Psoas muscle (tissue), 8 donors: ENCODE measurements around the gene FURIN. TPM values are rescaled to one million over a fixed set of nuclear protein-coding genes. Genes with fewer than 3 reads are reported as not detected.

Source experiments
- ATAC-seq, 4 donors: fragments of 200-7000 bp; cut with Tn5 transposase; one replicate each; pipeline ENCODE4 v1.9.1; 2020; ENCODE audit warnings: moderate library complexity in 3 of 4, mild to moderate bottlenecking in 2 of 4
- DNase-seq, 2 donors: peaks; one replicate each; pipeline ENCODE4 v3.0.0-alpha.2; 2020
- H3K27ac ChIP-seq: fragments of 200-600 bp; one replicate; pipeline ENCODE4 v1.8.0; 2022
- H3K27me3 ChIP-seq, 3 donors: fragments of 200-600 bp in 1 of 3; one replicate each; pipeline versions ENCODE4 v1.6.1 to v1.8.0; 2013 to 2022; ENCODE audit warnings: low read length in 2 of 3, mild to moderate bottlenecking in 2 of 3, moderate library complexity in 1 of 3; ENCODE audit not compliant: insufficient read depth in 3 of 3
- H3K36me3 ChIP-seq, 2 donors: fragments of 200-600 bp in 1 of 2; one replicate each; pipeline versions ENCODE4 v1.6.1 to v1.8.0; 2013 to 2022; ENCODE audit warnings: low read depth in 1 of 2, mild to moderate bottlenecking in 1 of 2, moderate library complexity in 1 of 2; ENCODE audit not compliant: insufficient read depth in 1 of 2
- H3K4me1 ChIP-seq: fragments of 200-600 bp; one replicate; pipeline ENCODE4 v1.8.0; 2022
- H3K4me3 ChIP-seq: fragments of 200-600 bp; one replicate; pipeline ENCODE4 v1.8.0; 2022; ENCODE audit warnings: mild to moderate bottlenecking
- H3K9me3 ChIP-seq: fragments of 200-600 bp; one replicate; pipeline ENCODE4 v1.8.0; 2022
- WGBS, 3 donors: extraction: QIAGEN DNeasy Blood & Tissue Kit; methylation state at CpG; one replicate each; pipeline versions ENCODE4 v1.1.6 to v1.1.7; 2013; 5-methylcytosine and 5-hydroxymethylcytosine counted together
- intact Hi-C, 2 donors: fragments of 100-400 bp; cut with DNase I; formaldehyde crosslinking; loops; one replicate each; pipeline versions ENCODE4 v1.11.0 to v1.14.2; 2022
- polyA plus RNA-seq, 3 donors: library from polyadenylated mRNA; stranded (reverse); fragments of 200-250 nt; gene quantifications; one replicate each; pipeline ENCODE4 v1.2.3, GENCODE V29; 2013
- total RNA-seq, 4 donors: library from RNA; stranded (reverse); fragmentation: NEBNext Ultra II Directional in 2 of 4; extraction: Animal tissue kit (Norgen Biotek cat#: 25700) in 2 of 4; gene quantifications; one replicate each; pipeline versions ENCODE4 v1.2.1 to v1.2.4, GENCODE V29; 2021 to 2023
- TF ChIP-seq, protein P1 (sequence below): fragments of 200-600 bp; IDR thresholded peaks from one replicate; pipeline ENCODE4 v1.8.0; 2022; ENCODE audit warnings: antibody characterized with exemption
- donor health status: healthy with polysubstance abuse.
- donor health status: DM: no; HTN: no; CAD: no; lungs with moderate emphysema.
- donor health status: Bipolar disorder and iron deficiency.
- donor health status: healthy.
- donor health status: DM: yes; HTN: yes; CAD: no.
- donor health status: DM: no; HTN: no; CAD: no.
- donor health status: DM: no; HTN: no; CAD: no.
- donor health status: DM: yes; HTN: yes; CAD: no.

The FURIN gene
- total and polyA plus RNA-seq, 7 donors = 27.2 to 99.3 (median 49.6) TPM

DNA sequence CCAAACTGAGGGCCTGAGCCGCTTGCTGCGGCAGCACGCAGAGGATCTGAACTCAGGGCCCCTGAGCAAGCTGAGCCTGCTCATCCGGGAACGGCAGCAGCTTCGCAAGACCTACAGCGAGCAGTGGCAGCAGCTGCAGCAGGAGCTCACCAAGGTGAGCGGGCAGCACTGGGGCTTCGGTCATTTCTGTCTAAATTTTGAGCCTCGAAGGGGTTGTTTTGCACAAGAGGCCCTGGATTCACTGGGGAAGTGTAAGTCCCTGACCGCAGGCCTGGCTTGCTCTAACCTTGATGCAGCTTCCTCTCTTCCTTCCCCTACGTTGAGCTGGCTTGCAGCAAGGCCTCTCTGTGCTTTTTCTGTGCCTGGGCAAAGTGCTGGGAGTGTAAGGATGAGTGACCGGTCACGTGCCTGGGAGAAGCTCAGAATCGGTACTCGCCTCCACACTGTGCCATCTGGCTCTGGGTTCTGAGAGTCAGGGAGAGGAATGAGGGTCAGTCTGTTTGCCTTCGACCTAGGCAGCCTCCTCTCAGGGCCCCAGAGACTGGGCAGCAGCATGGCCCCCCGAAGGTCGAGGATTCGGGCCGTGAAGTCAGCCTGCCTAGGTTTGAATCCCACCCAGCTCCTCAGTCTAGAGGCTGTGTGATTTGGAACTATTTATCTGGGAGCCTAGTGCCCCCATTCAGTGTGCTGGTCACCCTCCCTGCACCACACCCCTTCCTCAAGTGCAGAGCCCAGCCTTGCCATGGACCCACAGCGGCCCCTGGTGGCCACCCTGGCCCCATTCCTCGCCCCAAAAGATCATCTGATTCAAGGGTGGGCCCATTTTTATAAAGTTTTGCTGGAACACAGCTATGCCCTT lies 17.3 kb downstream of the FURIN start:
- ATAC-seq = peak; percentile 56 to 81 (median 70)
- Histone ChIP-seq H3K4me3 (peak overlapping the region; percentile 69), H3K36me3 (peaks cover 0 to 38% of the 10 kb centered on the region in 2 donors), H3K27ac (no peak overlapping the region), H3K4me1 (peaks cover 12% of the 10 kb centered on the region), H3K9me3 (no peaks in the 10 kb centered on the region), H3K27me3 (no peaks in the 10 kb centered on the region)
- WGBS, 3 donors = 54 to 57% (median 55%) methylated on average over 21 to 23 of the region's 23 CpGs
- peak; percentile 80 to 88 for DNase-seq
- TF ChIP-seq, protein P1, sequence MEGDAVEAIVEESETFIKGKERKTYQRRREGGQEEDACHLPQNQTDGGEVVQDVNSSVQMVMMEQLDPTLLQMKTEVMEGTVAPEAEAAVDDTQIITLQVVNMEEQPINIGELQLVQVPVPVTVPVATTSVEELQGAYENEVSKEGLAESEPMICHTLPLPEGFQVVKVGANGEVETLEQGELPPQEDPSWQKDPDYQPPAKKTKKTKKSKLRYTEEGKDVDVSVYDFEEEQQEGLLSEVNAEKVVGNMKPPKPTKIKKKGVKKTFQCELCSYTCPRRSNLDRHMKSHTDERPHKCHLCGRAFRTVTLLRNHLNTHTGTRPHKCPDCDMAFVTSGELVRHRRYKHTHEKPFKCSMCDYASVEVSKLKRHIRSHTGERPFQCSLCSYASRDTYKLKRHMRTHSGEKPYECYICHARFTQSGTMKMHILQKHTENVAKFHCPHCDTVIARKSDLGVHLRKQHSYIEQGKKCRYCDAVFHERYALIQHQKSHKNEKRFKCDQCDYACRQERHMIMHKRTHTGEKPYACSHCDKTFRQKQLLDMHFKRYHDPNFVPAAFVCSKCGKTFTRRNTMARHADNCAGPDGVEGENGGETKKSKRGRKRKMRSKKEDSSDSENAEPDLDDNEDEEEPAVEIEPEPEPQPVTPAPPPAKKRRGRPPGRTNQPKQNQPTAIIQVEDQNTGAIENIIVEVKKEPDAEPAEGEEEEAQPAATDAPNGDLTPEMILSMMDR = peak; percentile 98
- intact Hi-C loops = loop anchor here (1.0 to 5.0 kb wide), 4 partner anchors 168 to 237 kb away; partner anchors contain the start of gene BLM (in 1 of the 2)

DNA sequence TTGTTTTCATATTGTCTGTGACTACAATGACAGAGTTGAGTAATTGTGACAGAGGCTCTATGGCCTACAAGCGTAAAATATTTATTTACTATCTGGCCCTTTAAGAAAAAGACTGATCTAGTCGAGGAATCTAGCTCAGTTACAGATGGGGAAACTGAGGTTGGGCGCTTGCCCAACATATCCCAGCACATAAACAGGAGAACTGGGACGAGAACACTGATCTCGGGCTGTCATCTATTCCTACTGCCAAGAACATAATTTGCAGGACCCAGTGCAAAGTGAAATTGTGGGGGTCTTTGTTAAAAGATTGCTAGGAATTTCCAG lies 17.9 kb downstream of the FURIN start:
- Histone ChIP-seq H3K4me1 (peaks cover 12% of the 10 kb centered on the region), H3K9me3 (no peaks in the 10 kb centered on the region), H3K27me3 (no peaks in the 10 kb centered on the region), H3K27ac (no peak overlapping the region), H3K4me3 (no peak overlapping the region), H3K36me3 (peaks cover 0 to 34% of the 10 kb centered on the region in 2 donors)
- no peak for ATAC-seq
- WGBS, 3 donors = 26 to 36% (median 30%) methylated on average over 5 of the region's 5 CpGs
- DNase-seq = no peak
- intact Hi-C loops = loop anchor here (1.0 to 5.0 kb wide), 4 partner anchors 169 to 238 kb away; partner anchors contain the start of gene BLM (in 1 of the 2)
- TF ChIP-seq, protein P1 = no peak

DNA sequence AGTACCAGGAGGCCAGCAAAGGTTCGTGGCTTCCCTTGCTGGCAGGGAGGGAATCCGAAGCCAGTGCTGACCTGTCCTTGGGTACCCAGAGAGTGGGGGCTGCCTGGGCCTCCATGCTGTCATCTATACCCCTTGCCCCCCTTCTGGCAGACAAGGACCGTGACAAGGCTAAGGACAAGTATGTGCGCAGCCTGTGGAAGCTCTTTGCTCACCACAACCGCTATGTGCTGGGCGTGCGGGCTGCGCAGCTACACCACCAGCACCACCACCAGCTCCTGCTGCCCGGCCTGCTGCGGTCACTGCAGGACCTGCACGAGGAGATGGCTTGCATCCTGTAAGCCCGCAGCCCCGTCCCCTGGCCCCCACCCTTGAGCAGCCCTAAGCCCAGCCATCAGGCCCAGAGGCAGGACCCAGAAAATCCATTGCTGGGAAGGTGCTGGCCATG lies 18.7 kb downstream of the FURIN start:
- H3K27ac ChIP-seq = no peak overlapping the region

DNA sequence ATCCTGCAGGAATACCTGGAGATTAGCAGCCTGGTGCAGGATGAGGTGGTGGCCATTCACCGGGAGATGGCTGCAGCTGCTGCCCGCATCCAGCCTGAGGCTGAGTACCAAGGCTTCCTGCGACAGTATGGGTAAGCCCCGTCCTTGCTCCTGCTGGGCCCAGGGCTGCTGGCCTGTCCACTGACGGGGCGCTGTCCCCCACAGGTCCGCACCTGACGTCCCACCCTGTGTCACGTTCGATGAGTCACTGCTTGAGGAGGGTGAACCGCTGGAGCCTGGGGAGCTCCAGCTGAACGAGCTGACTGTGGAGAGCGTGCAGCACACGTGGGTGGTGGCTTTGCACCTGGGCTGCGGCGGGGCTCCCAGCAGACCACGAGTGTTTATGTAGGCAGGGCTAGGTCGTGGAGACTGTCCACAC lies 20.9 kb downstream of the FURIN start:
- ATAC-seq = no peak
- 86 to 88% (median 87%) methylated on average over 18 of the region's 18 CpGs for WGBS, 3 donors
- intact Hi-C loops = loop anchor here in 1 of 2 donors (5.0 kb wide), 1 partner anchor 192 kb away; no protein-coding TSS in a partner anchor

More for the DNA sequence above, 18.7 kb downstream of the FURIN start:
- H3K9me3 ChIP-seq = no peaks in the 10 kb centered on the region
- H3K4me3 ChIP-seq = no peak overlapping the region
- 86 to 89% (median 87%) methylated on average over 13 of the region's 13 CpGs for WGBS, 3 donors
- H3K27me3 ChIP-seq = no peaks in the 10 kb centered on the region
- ATAC-seq (no peak), DNase-seq (no peak)
- peaks cover 0 to 31% of the 10 kb centered on the region in 2 donors for H3K36me3 ChIP-seq
- TF ChIP-seq, protein P1 = no peak
- intact Hi-C loops = loop anchor here (2.0 to 5.0 kb wide), 2 partner anchors 190 to 238 kb away; no protein-coding TSS in a partner anchor
- H3K4me1 ChIP-seq = peaks cover 12% of the 10 kb centered on the region

More for the DNA sequence above, 20.9 kb downstream of the FURIN start:
- DNase-seq = no peak
- Histone ChIP-seq H3K36me3 (peaks cover 0 to 43% of the 10 kb centered on the region in 2 donors), H3K27me3 (no peaks in the 10 kb centered on the region), H3K4me3 (no peak overlapping the region), H3K9me3 (no peaks in the 10 kb centered on the region), H3K4me1 (peaks cover 7% of the 10 kb centered on the region), H3K27ac (no peak overlapping the region)
- TF ChIP-seq, protein P1 = no peak
